ENCODE measurements around the gene PTGDR2.

The PTGDR2 gene

DNA sequence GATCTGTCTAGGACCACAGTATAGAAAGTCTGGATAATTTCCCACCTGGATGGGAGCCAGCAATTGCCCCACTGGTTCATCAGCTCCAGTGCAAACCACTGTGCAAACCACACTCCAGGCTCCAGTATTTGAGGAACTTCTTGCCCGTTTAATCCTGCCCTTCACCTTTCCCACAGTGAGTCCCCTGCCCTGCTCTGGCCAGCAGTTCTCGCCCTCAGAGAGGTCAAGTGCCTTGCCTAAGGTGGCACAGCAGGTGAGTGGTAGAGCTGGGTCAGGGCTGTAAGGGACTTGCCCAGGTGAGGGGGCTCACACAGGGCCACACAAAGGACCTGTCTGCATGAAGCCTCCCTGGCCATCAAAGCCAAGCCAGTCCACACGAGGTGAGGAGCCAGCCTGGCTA is 46.5 kb downstream of the PTGDR2 start:
- no peak for FAIRE-seq

DNA sequence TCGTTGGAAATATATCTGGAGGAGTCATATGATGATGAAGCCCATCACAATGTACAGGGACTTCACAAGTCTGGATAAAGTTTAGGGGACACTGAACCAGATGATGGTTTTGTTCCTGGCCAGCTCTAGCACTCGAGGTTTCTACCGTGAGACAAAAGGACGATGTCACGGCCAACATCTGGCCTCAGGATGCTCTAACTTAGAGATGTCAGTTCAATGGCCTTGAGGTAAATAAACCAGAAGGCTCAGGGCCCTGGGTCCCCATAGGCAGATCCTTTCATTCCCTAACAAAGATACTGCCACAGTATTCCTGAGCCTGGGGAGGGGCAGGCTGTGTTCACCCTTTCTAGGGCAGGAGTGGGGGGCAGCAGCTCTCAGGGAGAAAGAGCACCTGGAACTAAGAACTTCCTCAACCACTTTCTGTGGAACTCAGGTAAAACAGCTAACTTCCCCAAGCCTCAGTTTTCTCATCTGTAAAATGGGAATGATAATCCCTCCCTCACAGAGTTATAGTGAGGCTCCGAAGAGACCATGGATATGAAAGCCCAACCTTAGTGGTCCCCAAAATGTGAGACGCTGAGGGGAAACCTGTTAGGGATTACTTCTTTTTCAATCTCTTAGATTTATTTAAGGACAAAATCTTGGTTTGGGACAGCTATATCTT is 52.3 kb downstream of the PTGDR2 start:
- no peak for FAIRE-seq

DNA sequence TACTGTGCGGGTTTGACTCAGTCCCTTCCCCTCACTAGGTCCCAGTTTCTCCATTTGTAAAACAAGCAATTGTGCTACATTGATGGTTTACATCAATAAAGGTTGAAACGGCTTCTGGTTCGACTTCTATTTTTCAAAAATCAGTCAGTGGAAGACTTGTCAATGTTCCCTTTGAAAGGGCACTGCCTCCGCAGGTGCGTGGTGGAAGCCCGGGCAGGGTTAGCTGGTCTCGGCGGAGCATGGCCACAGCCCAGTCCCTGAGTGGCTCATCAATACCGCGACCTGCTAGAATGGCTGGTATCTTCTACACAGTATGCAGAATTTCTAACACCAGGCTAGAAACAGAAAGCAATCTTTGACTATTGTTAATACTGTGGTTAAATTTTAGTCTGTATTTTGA is 54.6 kb downstream of the PTGDR2 start:
- no peak for FAIRE-seq
